Testis (tissue), 2 donors: ENCODE measurements around the gene EEF2KMT.
"Not testable (repeated sequence)": the region's sequence is repeated elsewhere in the genome, so short reads cannot be mapped to it uniquely, and the experiment has no call there.

Experiments
- CTCF ChIP-seq, 3 experiments: fragments of 450-650 bp in 2 of 3; fragments of 200-600 bp in 1 of 3; sonication (generic) in 1 of 3; IDR thresholded peaks; one replicate each; pipeline ENCODE4 v1.5.1; 2016 to 2019; ENCODE audit warnings: antibody characterized with exemption in 3 of 3, mild to moderate bottlenecking in 2 of 3, moderate library complexity in 1 of 3
- POLR2A ChIP-seq: fragments of 450-650 bp; IDR thresholded peaks from one replicate; pipeline ENCODE4 v1.6.1; 2017; ENCODE audit warnings: antibody characterized with exemption, mild to moderate bottlenecking, moderate library complexity

- TF ChIP-seq POLR2A; CTCF (IDR thresholded peaks at IDR 0.05): not testable (repeated sequence)
These were observed 7.0 kb downstream of the EEF2KMT start for GRCh38 chr16:5090592-5090991.
